AG20443 (cell line): Measurements from ENCODE around the gene ZNF615.
"Not testable (repeated sequence)": the region's sequence is repeated elsewhere in the genome, so short reads cannot be mapped to it uniquely, and the experiment has no call there.

Experiments
- DNase-seq: peaks from one replicate; pipeline ENCODE4 v3.0.0; 2012; ENCODE audit warnings: low spot score, mixed read lengths

The ZNF615 gene

GRCh38 chr19:52007806-52008557 is at the start of gene ZNF615:
TSS of gene ZNF615 (minus strand) at chr19:52008211. CDS start at chr19:52003711, 4,500 bp downstream.
- DNase-seq, result peak; percentile 94

- not testable (repeated sequence) for DNase-seq
These were observed 48.5 kb upstream of the ZNF615 start for GRCh38 chr19:52056480-52056879.

- not testable (repeated sequence) for DNase-seq
These were observed 43.7 kb upstream of the ZNF615 start for GRCh38 chr19:52051736-52052135.

GRCh38 chr19:52048555-52049501 is 40.8 kb upstream of the ZNF615 start, which contains the start of gene ZNF432:
TSS of gene ZNF432 (minus strand) at chr19:52048838. CDS start at chr19:52046868, 1,970 bp downstream.
- DNase-seq, result peak; percentile 96

- DNase-seq, result no peak
These were observed 31.2 kb upstream of the ZNF615 start for GRCh38 chr19:52039169-52039568.

GRCh38 chr19:52034051-52034728 is 26.2 kb upstream of the ZNF615 start:
- DNase-seq, result no peak

GRCh38 chr19:52028780-52029123 is 20.7 kb upstream of the ZNF615 start:
- no peak for DNase-seq

- DNase-seq, result peak; percentile 96
These were observed 20.2 kb upstream of the ZNF615 start, which contains the start of gene ZNF614 for GRCh38 chr19:52028027-52028779. TSS of gene ZNF614 (minus strand) at chr19:52028379. CDS start at chr19:52025745, 2,634 bp downstream.

GRCh38 chr19:52026255-52026990 is 18.4 kb upstream of the ZNF615 start:
- DNase-seq, result not testable (repeated sequence)

- DNase-seq, result not testable (repeated sequence)
These were observed 16.5 kb upstream of the ZNF615 start for GRCh38 chr19:52024478-52024877.

- DNase-seq, result no peak
These were observed 14.2 kb upstream of the ZNF615 start for GRCh38 chr19:52022193-52022592.

- no peak for DNase-seq
These were observed 12.5 kb upstream of the ZNF615 start for GRCh38 chr19:52020506-52020905.

GRCh38 chr19:52010674-52011073 is 2.7 kb upstream of the ZNF615 start:
- no peak for DNase-seq

- peak; percentile 48 for DNase-seq
These were observed 583 bp downstream of the ZNF615 start for GRCh38 chr19:52007451-52007805.

- DNase-seq, result no peak
These were observed 13.9 kb downstream of the ZNF615 start for GRCh38 chr19:51994048-51994644.

GRCh38 chr19:51993422-51993821 is 14.6 kb downstream of the ZNF615 start:
- no peak for DNase-seq

- DNase-seq, result peak; percentile 92
These were observed 21.4 kb downstream of the ZNF615 start, which contains the start of gene ZNF350 for GRCh38 chr19:51986309-51987291. TSS of gene ZNF350 (minus strand) at chr19:51986840. CDS start at chr19:51974360, 12,480 bp downstream.

- no peak for DNase-seq
These were observed 24.6 kb downstream of the ZNF615 start for GRCh38 chr19:51983361-51983760.

- not testable (repeated sequence) for DNase-seq
These were observed 27.1 kb downstream of the ZNF615 start for GRCh38 chr19:51980926-51981325.
